DND-41 (cell line): ENCODE measurements around the gene CASQ1.

Experiments
- CTCF ChIP-seq: IDR thresholded peaks from 2 replicates; pipeline ENCODE4 v1.5.1; 2012; ENCODE audit warnings: borderline replicate concordance, low read length, moderate library complexity, mild to moderate bottlenecking; ENCODE audit not compliant: poor library complexity, severe bottlenecking; ENCODE audit errors: extremely low read depth
- EZH2 ChIP-seq: IDR thresholded peaks from 3 replicates; pipeline ENCODE4 v1.6.1; 2012; ENCODE audit warnings: borderline replicate concordance, low read depth, mild to moderate bottlenecking, moderate library complexity, low read length, inconsistent platforms; ENCODE audit not compliant: severe bottlenecking

- TF ChIP-seq CTCF (no peak), EZH2 (no peak)
Observed at GRCh38 chr1:160188341-160188740, 2.0 kb upstream of the CASQ1 start.
